NCI-H2171 (cell line): ENCODE data around the gene FZD2.

Experiments used
- DNase-seq: peaks from one replicate; lab custom pipeline; 2025; lab: John Stamatoyannopoulos, UW

FZD2 gene

GRCh38 chr17:44607836-44608690 is 50.8 kb downstream of the FZD2 start:
- DNase-seq, result no peak

GRCh38 chr17:44608727-44609435 is 51.6 kb downstream of the FZD2 start:
- DNase-seq, result no peak

GRCh38 chr17:44610331-44610730 is 53.0 kb downstream of the FZD2 start:
- DNase-seq, result no peak
